HG03175 (cell line): Measurements from ENCODE around the gene SLC43A1.
A peak's percentile ranks its signal among the peaks of the same experiment; 100 is the strongest.

ENCODE experiments used
- ATAC-seq: cut with Tn5 transposase; IDR thresholded peaks from one replicate; pipeline ENCODE4 v1.9.1; 2021; ENCODE audit warnings: mild to moderate bottlenecking, moderate library complexity; ENCODE audit not compliant: unreplicated experiment

Gene SLC43A1

GRCh38 chr11:57499413-57499982 lies 16.0 kb downstream of the SLC43A1 start:
- peak; percentile 89 for ATAC-seq

GRCh38 chr11:57498540-57498939 lies 17.0 kb downstream of the SLC43A1 start:
- no peak for ATAC-seq

GRCh38 chr11:57497303-57498247 lies 17.9 kb downstream of the SLC43A1 start:
- ATAC-seq, result no peak

GRCh38 chr11:57496109-57496820 lies 19.2 kb downstream of the SLC43A1 start:
- no peak for ATAC-seq

GRCh38 chr11:57493507-57494503 lies 21.7 kb downstream of the SLC43A1 start:
- ATAC-seq, result peak; percentile 79

- no peak for ATAC-seq
Observed at GRCh38 chr11:57491371-57492061, 24.0 kb downstream of the SLC43A1 start.

GRCh38 chr11:57490456-57491248 lies 24.9 kb downstream of the SLC43A1 start:
- no peak for ATAC-seq

- ATAC-seq, result no peak
Observed at GRCh38 chr11:57487920-57488659, 27.4 kb downstream of the SLC43A1 start.

- no peak for ATAC-seq
Observed at GRCh38 chr11:57487021-57487778, 28.3 kb downstream of the SLC43A1 start.

GRCh38 chr11:57485217-57485990 lies 30.1 kb downstream of the SLC43A1 start:
- ATAC-seq, result no peak

- peak; percentile 68 for ATAC-seq
Observed at GRCh38 chr11:57484141-57484710, 31.3 kb downstream of the SLC43A1 start.

- ATAC-seq, result no peak
Observed at GRCh38 chr11:57483562-57483918, 32.0 kb downstream of the SLC43A1 start.

GRCh38 chr11:57482782-57483561 lies 32.5 kb downstream of the SLC43A1 start:
- no peak for ATAC-seq

GRCh38 chr11:57481915-57482781 lies 33.4 kb downstream of the SLC43A1 start:
- no peak for ATAC-seq

GRCh38 chr11:57481315-57481714 lies 34.2 kb downstream of the SLC43A1 start:
- ATAC-seq, result no peak
